Panc1 (cell line): Measurements from ENCODE around the gene TMEM141. TPM values are rescaled to one million over a fixed set of nuclear protein-coding genes. Genes with fewer than 3 reads are reported as not detected.

ENCODE experiments used
- ATAC-seq: fragments of 200-7000 bp; cut with Tn5 transposase; 2 replicates; pipeline ENCODE4 v1.9.1; 2020; ENCODE audit warnings: mild to moderate bottlenecking, moderate library complexity
- BruUV-seq: library from RNA; stranded (reverse); fragments of 400-500 nt; replicated peaks from 2 replicates; lab custom pipeline; 2021; lab: Mats Ljungman, UMichigan
- CTCF ChIA-PET: fragments of 300-600 bp; sonication (Branson Sonifier 250); formaldehyde crosslinking; loops from one replicate; lab custom pipeline; 2022; ENCODE audit warnings: antibody characterized with exemption; lab: Charles Lee
- POLR2A ChIA-PET: fragments of 300-600 bp; sonication (Branson Sonifier 250); formaldehyde crosslinking; loops from one replicate; lab custom pipeline; 2022; ENCODE audit warnings: antibody characterized with exemption; lab: Charles Lee
- DNase-seq: peaks from one replicate; pipeline ENCODE4 v3.0.0-alpha.2; 2010; ENCODE audit warnings: low read depth, low spot score
- H3K27ac ChIP-seq: 2 replicates; pipeline ENCODE4 v1.5.1; 2011; ENCODE audit warnings: mild to moderate bottlenecking, low read length, inconsistent platforms
- H3K27me3 ChIP-seq: fragments of 200-500 bp; sonication (Bioruptor generic); 2 replicates; pipeline ENCODE4 v1.6.0; 2014; ENCODE audit warnings: low read length, inconsistent platforms; ENCODE audit not compliant: control insufficient read depth, insufficient read depth
- H3K36me3 ChIP-seq: fragments of 200-500 bp; sonication (Bioruptor generic); 2 replicates; pipeline ENCODE4 v1.5.1; 2014; ENCODE audit warnings: inconsistent platforms, mild to moderate bottlenecking, low read length, moderate library complexity; ENCODE audit not compliant: control insufficient read depth, insufficient read depth
- H3K4me1 ChIP-seq: 2 replicates; pipeline ENCODE4 v1.5.1; 2011; ENCODE audit warnings: inconsistent platforms, mild to moderate bottlenecking, low read length, moderate library complexity; ENCODE audit not compliant: control insufficient read depth, insufficient read depth
- H3K4me3 ChIP-seq, 2 experiments: 2 replicates each; pipeline ENCODE4 v1.5.1; 2011 to 2012; ENCODE audit warnings: low read depth in 2 of 2, low read length in 2 of 2, mild to moderate bottlenecking in 2 of 2, inconsistent platforms in 1 of 2, moderate library complexity in 1 of 2
- H3K9me3 ChIP-seq: fragments of 200-500 bp; sonication (Bioruptor generic); 2 replicates; pipeline ENCODE4 v1.5.1; 2014; ENCODE audit warnings: low read depth, mild to moderate bottlenecking, inconsistent platforms, low read length, moderate library complexity; ENCODE audit not compliant: control insufficient read depth, insufficient read depth
- POLR2AphosphoS5 ChIP-seq: IDR thresholded peaks from 2 replicates; pipeline ENCODE4 v1.6.1; 2012; ENCODE audit warnings: mild to moderate bottlenecking, low read depth, low read length, moderate library complexity
- REST ChIP-seq, 2 experiments: IDR thresholded peaks; 2 replicates each; pipeline ENCODE4 v1.6.1; 2011 to 2012; ENCODE audit warnings: low read depth in 2 of 2, control low read depth in 1 of 2, low read length in 1 of 2, mild to moderate bottlenecking in 1 of 2, moderate library complexity in 1 of 2; ENCODE audit not compliant: insufficient read depth in 1 of 2
- SIN3A ChIP-seq: IDR thresholded peaks from 2 replicates; pipeline ENCODE4 v1.6.1; 2012; ENCODE audit warnings: low read depth, mild to moderate bottlenecking, low read length, moderate library complexity, borderline replicate concordance; ENCODE audit not compliant: insufficient read depth
- TCF7L2 ChIP-seq: IDR thresholded peaks from 2 replicates; pipeline ENCODE4 v1.6.1; 2011; ENCODE audit warnings: mild to moderate bottlenecking, low read depth, low read length, inconsistent platforms
- in situ Hi-C: cut with HindIII; loops from 2 replicates; pipeline ENCODE4 v1.10.0; 2016; ENCODE audit warnings: low sequenced_read_pairs, low pct_unique_long_range_greater_than_20kb
- intact Hi-C: fragments of 100-400 bp; cut with micrococcal nuclease; formaldehyde crosslinking; loops from one replicate; pipeline ENCODE4 v1.10.0; 2022; ENCODE audit not compliant: unreplicated experiment
- total RNA-seq: library from RNA; stranded (reverse); gene quantifications from one replicate; pipeline ENCODE4 v1.2.1, GENCODE V29; 2021; ENCODE audit not compliant: unreplicated experiment
- TF ChIP-seq, protein P1 (sequence below): fragments of 450-650 bp; IDR thresholded peaks from 2 replicates; pipeline ENCODE4 v1.5.1; 2017; ENCODE audit warnings: mild to moderate bottlenecking

Gene TMEM141
- total RNA-seq, 1 experiment from 2014 or later, result 53.5 TPM

GRCh38 chr9:136793086-136793946 is 2.2 kb downstream of the TMEM141 start:
- ChIA-PET CTCF (interaction anchor here (0.6 kb wide), 1 partner anchor 185 kb away, joined by 3 read pairs; no protein-coding TSS in a partner anchor), POLR2A (interaction anchor here (0.5 kb wide), 1 partner anchor 24 kb away, joined by 3 read pairs; no protein-coding TSS in a partner anchor)
- no peaks in the 10 kb centered on the region for H3K27me3 ChIP-seq
- H3K4me3 ChIP-seq, result no peak overlapping the region
- H3K36me3 ChIP-seq, result no peaks in the 10 kb centered on the region; the same call in 1 of the 2 replicates
- peaks cover 14% of the 10 kb centered on the region for H3K4me1 ChIP-seq
- H3K9me3 ChIP-seq, result no peaks in the 10 kb centered on the region
- intact Hi-C loops (no loop called here), in situ Hi-C loops (no loop called here)
- DNase-seq (no peak), ATAC-seq (no peak)
- no peak overlapping the region for H3K27ac ChIP-seq
- TSS peak; percentile 74 for BruUV-seq
- TF ChIP-seq, protein P1, sequence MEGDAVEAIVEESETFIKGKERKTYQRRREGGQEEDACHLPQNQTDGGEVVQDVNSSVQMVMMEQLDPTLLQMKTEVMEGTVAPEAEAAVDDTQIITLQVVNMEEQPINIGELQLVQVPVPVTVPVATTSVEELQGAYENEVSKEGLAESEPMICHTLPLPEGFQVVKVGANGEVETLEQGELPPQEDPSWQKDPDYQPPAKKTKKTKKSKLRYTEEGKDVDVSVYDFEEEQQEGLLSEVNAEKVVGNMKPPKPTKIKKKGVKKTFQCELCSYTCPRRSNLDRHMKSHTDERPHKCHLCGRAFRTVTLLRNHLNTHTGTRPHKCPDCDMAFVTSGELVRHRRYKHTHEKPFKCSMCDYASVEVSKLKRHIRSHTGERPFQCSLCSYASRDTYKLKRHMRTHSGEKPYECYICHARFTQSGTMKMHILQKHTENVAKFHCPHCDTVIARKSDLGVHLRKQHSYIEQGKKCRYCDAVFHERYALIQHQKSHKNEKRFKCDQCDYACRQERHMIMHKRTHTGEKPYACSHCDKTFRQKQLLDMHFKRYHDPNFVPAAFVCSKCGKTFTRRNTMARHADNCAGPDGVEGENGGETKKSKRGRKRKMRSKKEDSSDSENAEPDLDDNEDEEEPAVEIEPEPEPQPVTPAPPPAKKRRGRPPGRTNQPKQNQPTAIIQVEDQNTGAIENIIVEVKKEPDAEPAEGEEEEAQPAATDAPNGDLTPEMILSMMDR, result no peak
- TF ChIP-seq POLR2AphosphoS5, result no peak
- TF ChIP-seq SIN3A, result no peak
- no peak for TF ChIP-seq REST (IDR thresholded peaks at IDR 0.05; ENCODE audit: insufficient read depth in 1 of 2, low read depth in 2 of 2, low read length in 1 of 2)
- no peak for TF ChIP-seq TCF7L2

GRCh38 chr9:136794281-136794999 is 3.3 kb downstream of the TMEM141 start:
- in situ Hi-C loops (no loop called here), intact Hi-C loops (no loop called here)
- H3K9me3 ChIP-seq, result no peaks in the 10 kb centered on the region
- CTCF ChIA-PET, result interaction anchor here (0.6 kb wide), 1 partner anchor 184 kb away, joined by 3 read pairs; no protein-coding TSS in a partner anchor
- DNase-seq (no peak), ATAC-seq (no peak)
- BruUV-seq, result TSS peak; percentile 32
- no peak overlapping the region for H3K4me3 ChIP-seq
- TF ChIP-seq POLR2AphosphoS5, result no peak
- TF ChIP-seq TCF7L2, result no peak
- no peak for TF ChIP-seq SIN3A
- TF ChIP-seq, protein P1, result no peak
- peaks cover 14% of the 10 kb centered on the region for H3K4me1 ChIP-seq
- H3K36me3 ChIP-seq, result no peaks in the 10 kb centered on the region; the same call in 1 of the 2 replicates
- POLR2A ChIA-PET, result no interaction called here
- no peak overlapping the region for H3K27ac ChIP-seq
- no peaks in the 10 kb centered on the region for H3K27me3 ChIP-seq
